WTC11 (cell line): ENCODE data around the gene ISCA2. TPM values are rescaled to one million over a fixed set of nuclear protein-coding genes. Genes with fewer than 3 reads are reported as not detected.

ENCODE experiments used
- ATAC-seq: fragments of 200-7000 bp; cut with Tn5 transposase; 2 replicates; pipeline ENCODE4 v1.10.0; 2021; ENCODE audit warnings: mild to moderate bottlenecking, moderate library complexity
- CTCF ChIA-PET: fragments of 300-600 bp; sonication (Branson Sonifier 250); formaldehyde crosslinking; loops from one replicate; lab custom pipeline; 2021; ENCODE audit warnings: antibody characterized with exemption; lab: Charles Lee
- POLR2A ChIA-PET: fragments of 350-600 bp; sonication (Branson Sonifier 250); formaldehyde crosslinking; loops from one replicate; lab custom pipeline; 2021; ENCODE audit warnings: antibody characterized with exemption; lab: Charles Lee
- DNase-seq: peaks from one replicate; pipeline ENCODE4 v3.0.0; 2021; ENCODE audit warnings: low spot score
- H3K27ac Mint-ChIP-seq: 2 replicates; pipeline ENCODE4 v1.8.0; 2021; ENCODE audit warnings: mixed read lengths
- H3K27me3 Mint-ChIP-seq: 2 replicates; pipeline ENCODE4 v1.8.0; 2021; ENCODE audit warnings: low read depth, mild to moderate bottlenecking, moderate library complexity, mixed read lengths
- H3K36me3 Mint-ChIP-seq: 2 replicates; pipeline ENCODE4 v1.8.0; 2021; ENCODE audit warnings: mixed read lengths
- H3K4me1 Mint-ChIP-seq: 2 replicates; pipeline ENCODE4 v1.8.0; 2022; ENCODE audit warnings: mixed read lengths
- H3K4me3 Mint-ChIP-seq: 2 replicates; pipeline ENCODE4 v1.8.0; 2021; ENCODE audit warnings: mild to moderate bottlenecking, moderate library complexity, mixed read lengths
- H3K9me3 Mint-ChIP-seq: 2 replicates; pipeline ENCODE4 v1.8.0; 2021; ENCODE audit warnings: mixed read lengths
- CBFB ChIP-seq: sonication (generic); formaldehyde crosslinking; IDR thresholded peaks from 2 replicates; pipeline ENCODE4 v1.8.1; 2022; ENCODE audit warnings: mild to moderate bottlenecking, low read depth, missing genetic modification reagents
- ETV6 ChIP-seq: sonication (generic); formaldehyde crosslinking; IDR thresholded peaks from 2 replicates; pipeline ENCODE4 v1.8.1; 2022; ENCODE audit warnings: mild to moderate bottlenecking, missing genetic modification reagents
- FOXK1 ChIP-seq: sonication (generic); formaldehyde crosslinking; IDR thresholded peaks from 2 replicates; pipeline ENCODE4 v1.8.0; 2022; ENCODE audit warnings: mild to moderate bottlenecking, moderate library complexity, missing genetic modification reagents
- GABPB1 ChIP-seq: sonication (generic); formaldehyde crosslinking; IDR thresholded peaks from 2 replicates; pipeline ENCODE4 v1.8.1; 2023; ENCODE audit warnings: mild to moderate bottlenecking, missing genetic modification reagents
- HMGA2 ChIP-seq: fragments of 250-450 bp; sonication (Bioruptor Pico); IDR thresholded peaks from 2 replicates; pipeline ENCODE4 v1.4.0; 2021; ENCODE audit warnings: mild to moderate bottlenecking, moderate library complexity
- PRRX2 ChIP-seq: fragments of 250-450 bp; sonication (Bioruptor Pico); IDR thresholded peaks from 2 replicates; pipeline ENCODE4 v1.8.0; 2021; ENCODE audit warnings: mild to moderate bottlenecking
- SOX15 ChIP-seq: fragments of 250-450 bp; sonication (Bioruptor Pico); IDR thresholded peaks from 2 replicates; pipeline ENCODE4 v1.9.0; 2021; ENCODE audit warnings: mild to moderate bottlenecking
- SP1 ChIP-seq: sonication (generic); formaldehyde crosslinking; conservative IDR thresholded peaks from 2 replicates; pipeline ENCODE4 v1.8.1; 2022; ENCODE audit warnings: missing genetic modification reagents
- TCF7 ChIP-seq: sonication (generic); formaldehyde crosslinking; IDR thresholded peaks from 2 replicates; pipeline ENCODE4 v1.8.0; 2022; ENCODE audit warnings: mild to moderate bottlenecking, low read depth, missing genetic modification reagents, moderate library complexity
- ZNF396 ChIP-seq: fragments of 250-450 bp; sonication (Bioruptor Pico); IDR thresholded peaks from 2 replicates; pipeline ENCODE4 v1.8.0; 2021; ENCODE audit warnings: mild to moderate bottlenecking, moderate library complexity, borderline replicate concordance
- ZNF416 ChIP-seq: fragments of 250-450 bp; sonication (Bioruptor Pico); IDR thresholded peaks from 2 replicates; pipeline ENCODE4 v1.9.0; 2021; ENCODE audit warnings: mild to moderate bottlenecking, inconsistent platforms
- ZNF671 ChIP-seq: fragments of 250-450 bp; sonication (Bioruptor Pico); IDR thresholded peaks from 2 replicates; pipeline ENCODE4 v1.8.0; 2021; ENCODE audit warnings: mild to moderate bottlenecking
- total RNA-seq: library from RNA; stranded (reverse); gene quantifications from 3 replicates; pipeline ENCODE4 v1.2.3, GENCODE V29; 2021
- TF ChIP-seq, protein P1 (sequence below): sonication (generic); formaldehyde crosslinking; IDR thresholded peaks from 2 replicates; pipeline ENCODE4 v1.8.0; 2023; ENCODE audit warnings: missing genetic modification reagents, mild to moderate bottlenecking, borderline replicate concordance
- TF ChIP-seq, protein P2 (sequence below): sonication (generic); formaldehyde crosslinking; IDR thresholded peaks from 2 replicates; pipeline ENCODE4 v1.8.1; 2023; ENCODE audit warnings: mild to moderate bottlenecking, moderate library complexity, missing genetic modification reagents
- TF ChIP-seq, protein P3 (sequence below): fragments of 250-450 bp; sonication (Bioruptor Pico); conservative IDR thresholded peaks from 2 replicates; pipeline ENCODE4 v1.9.0; 2021; ENCODE audit warnings: mild to moderate bottlenecking

ISCA2 gene
- total RNA-seq, 1 experiment from 2014 or later: 50.1 TPM

DNA sequence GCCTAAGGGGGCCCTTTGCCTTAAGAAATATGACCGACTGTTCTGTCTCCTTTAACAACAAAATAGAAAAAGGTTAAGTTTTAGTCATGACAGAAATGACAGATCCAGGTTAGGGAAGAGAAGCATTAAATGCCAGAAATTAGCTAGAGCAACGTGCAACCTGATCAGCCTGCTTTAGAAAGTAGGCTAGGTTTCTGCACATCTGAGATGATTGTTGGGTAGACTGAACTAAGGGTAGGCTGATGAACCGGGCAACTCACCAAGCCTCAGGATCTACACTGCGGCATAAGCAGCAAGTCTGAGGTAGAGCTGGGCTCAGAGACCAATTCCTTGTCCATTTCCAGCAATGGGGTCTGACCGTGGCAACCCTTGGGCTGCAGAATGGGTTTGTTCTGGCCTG, 29.9 kb upstream of the ISCA2 start (continued):
- TF ChIP-seq FOXK1 (CRISPR knock-in tag) (no peak), HMGA2 (CRISPR knock-in tag) (no peak), ETV6 (CRISPR knock-in tag) (no peak), ZNF416 (no peak), CBFB (CRISPR knock-in tag) (no peak), ZNF396 (CRISPR knock-in tag) (no peak), SOX15 (CRISPR knock-in tag) (no peak)
- TF ChIP-seq, protein P1, sequence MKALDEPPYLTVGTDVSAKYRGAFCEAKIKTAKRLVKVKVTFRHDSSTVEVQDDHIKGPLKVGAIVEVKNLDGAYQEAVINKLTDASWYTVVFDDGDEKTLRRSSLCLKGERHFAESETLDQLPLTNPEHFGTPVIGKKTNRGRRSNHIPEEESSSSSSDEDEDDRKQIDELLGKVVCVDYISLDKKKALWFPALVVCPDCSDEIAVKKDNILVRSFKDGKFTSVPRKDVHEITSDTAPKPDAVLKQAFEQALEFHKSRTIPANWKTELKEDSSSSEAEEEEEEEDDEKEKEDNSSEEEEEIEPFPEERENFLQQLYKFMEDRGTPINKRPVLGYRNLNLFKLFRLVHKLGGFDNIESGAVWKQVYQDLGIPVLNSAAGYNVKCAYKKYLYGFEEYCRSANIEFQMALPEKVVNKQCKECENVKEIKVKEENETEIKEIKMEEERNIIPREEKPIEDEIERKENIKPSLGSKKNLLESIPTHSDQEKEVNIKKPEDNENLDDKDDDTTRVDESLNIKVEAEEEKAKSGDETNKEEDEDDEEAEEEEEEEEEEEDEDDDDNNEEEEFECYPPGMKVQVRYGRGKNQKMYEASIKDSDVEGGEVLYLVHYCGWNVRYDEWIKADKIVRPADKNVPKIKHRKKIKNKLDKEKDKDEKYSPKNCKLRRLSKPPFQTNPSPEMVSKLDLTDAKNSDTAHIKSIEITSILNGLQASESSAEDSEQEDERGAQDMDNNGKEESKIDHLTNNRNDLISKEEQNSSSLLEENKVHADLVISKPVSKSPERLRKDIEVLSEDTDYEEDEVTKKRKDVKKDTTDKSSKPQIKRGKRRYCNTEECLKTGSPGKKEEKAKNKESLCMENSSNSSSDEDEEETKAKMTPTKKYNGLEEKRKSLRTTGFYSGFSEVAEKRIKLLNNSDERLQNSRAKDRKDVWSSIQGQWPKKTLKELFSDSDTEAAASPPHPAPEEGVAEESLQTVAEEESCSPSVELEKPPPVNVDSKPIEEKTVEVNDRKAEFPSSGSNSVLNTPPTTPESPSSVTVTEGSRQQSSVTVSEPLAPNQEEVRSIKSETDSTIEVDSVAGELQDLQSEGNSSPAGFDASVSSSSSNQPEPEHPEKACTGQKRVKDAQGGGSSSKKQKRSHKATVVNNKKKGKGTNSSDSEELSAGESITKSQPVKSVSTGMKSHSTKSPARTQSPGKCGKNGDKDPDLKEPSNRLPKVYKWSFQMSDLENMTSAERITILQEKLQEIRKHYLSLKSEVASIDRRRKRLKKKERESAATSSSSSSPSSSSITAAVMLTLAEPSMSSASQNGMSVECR (CRISPR knock-in tag): no peak
- TF ChIP-seq, protein P2, sequence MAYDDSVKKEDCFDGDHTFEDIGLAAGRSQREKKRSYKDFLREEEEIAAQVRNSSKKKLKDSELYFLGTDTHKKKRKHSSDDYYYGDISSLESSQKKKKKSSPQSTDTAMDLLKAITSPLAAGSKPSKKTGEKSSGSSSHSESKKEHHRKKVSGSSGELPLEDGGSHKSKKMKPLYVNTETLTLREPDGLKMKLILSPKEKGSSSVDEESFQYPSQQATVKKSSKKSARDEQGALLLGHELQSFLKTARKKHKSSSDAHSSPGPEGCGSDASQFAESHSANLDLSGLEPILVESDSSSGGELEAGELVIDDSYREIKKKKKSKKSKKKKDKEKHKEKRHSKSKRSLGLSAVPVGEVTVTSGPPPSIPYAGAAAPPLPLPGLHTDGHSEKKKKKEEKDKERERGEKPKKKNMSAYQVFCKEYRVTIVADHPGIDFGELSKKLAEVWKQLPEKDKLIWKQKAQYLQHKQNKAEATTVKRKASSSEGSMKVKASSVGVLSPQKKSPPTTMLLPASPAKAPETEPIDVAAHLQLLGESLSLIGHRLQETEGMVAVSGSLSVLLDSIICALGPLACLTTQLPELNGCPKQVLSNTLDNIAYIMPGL (CRISPR knock-in tag): no peak
- TF ChIP-seq, all 79 proteins: peak for 0

DNA sequence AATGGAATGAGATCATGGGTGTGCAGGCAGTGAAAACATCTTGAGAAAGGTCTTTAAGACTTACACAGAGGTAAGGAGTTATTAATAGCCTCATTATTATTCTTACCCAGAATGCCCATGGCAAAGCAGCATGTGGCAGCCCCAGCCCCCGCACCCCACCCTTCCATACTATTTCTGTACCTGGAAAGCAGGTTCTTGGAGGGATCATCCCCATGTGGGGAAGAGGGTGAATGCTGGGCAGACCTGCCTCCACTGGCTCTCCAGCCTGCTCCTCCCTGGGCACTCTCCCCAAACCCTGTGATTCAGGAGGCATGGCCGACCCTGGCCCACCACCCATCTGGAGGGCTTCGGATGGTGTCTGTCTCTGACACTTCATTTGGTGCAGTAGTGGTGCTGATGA, 28.8 kb upstream of the ISCA2 start:
- no peak for ATAC-seq
- peaks cover 5% of the 10 kb centered on the region for H3K4me1 Mint-ChIP-seq
- no peak for DNase-seq
- no peak overlapping the region for H3K27ac Mint-ChIP-seq
- H3K27me3 Mint-ChIP-seq: no peaks in the 10 kb centered on the region; the same call in 1 of the 2 replicates
- H3K4me3 Mint-ChIP-seq: no peak overlapping the region
- POLR2A ChIA-PET: interaction anchor here (0.8 kb wide), 1 partner anchor 138 kb away, joined by 3 read pairs; no protein-coding TSS in a partner anchor
- CTCF ChIA-PET: interaction anchor here (0.8 to 1.5 kb wide), 3 partner anchors 14 to 208 kb away, joined by 3 to 8 read pairs (median 3); no protein-coding TSS in a partner anchor
- H3K36me3 Mint-ChIP-seq: no peaks in the 10 kb centered on the region
- TF ChIP-seq, protein P3, sequence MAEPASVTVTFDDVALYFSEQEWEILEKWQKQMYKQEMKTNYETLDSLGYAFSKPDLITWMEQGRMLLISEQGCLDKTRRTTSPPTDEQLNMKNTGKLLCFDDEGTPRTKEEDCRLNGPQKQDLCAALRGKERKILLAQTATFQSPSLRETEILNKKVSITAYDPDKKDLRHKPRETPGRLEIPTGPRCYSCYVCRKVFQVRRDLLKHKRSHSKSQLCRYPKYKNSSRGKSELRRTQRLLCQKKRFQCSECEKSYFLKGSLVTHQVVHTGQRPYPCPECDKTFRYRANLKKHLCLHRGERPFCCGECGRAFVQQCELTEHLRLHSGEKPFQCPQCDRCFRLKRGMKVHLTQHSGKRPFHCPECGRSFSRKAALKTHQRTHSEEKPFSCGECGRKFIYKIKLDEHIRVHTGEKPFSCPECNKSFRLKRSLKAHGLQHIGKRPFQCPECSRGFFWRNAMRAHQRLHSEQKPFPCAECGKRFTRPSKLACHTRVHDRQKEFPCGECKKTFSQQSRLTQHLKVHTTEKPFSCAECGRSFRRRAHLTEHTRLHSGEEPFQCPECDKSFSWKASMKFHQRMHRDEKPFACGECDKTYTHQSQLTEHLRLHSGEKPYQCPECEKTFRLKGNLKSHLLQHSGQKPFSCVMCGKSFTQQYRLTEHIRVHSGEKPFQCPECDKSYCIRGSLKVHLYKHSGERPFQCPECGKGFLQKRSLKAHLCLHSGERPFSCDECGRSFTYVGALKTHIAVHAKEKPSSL (CRISPR knock-in tag): no peak
- no peak for TF ChIP-seq GABPB1 (CRISPR knock-in tag)
- TF ChIP-seq ZNF671 (CRISPR knock-in tag): no peak
- TF ChIP-seq TCF7 (CRISPR knock-in tag): no peak
- TF ChIP-seq SP1 (CRISPR knock-in tag): no peak
- TF ChIP-seq PRRX2 (CRISPR knock-in tag): no peak
- H3K9me3 Mint-ChIP-seq: no peaks in the 10 kb centered on the region

DNA sequence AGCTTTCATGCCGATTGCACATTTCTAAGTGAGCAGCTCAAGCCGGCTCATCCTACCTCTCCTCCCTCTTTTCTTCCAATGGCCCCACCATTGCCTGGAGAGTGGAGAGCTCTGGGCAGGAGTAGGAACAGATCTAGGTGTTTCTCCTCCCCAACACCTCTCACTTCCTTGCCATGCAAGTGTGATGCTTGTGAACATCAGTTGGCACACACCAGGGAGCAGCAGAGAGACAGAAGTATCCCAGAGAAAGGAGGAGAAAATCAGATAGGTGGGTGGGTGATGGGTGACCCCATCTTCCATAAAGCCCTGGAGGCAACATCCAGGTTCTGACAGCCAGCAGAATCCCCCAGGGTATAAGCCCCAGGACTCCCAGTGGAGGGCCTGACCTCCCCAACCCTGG, 28.2 kb upstream of the ISCA2 start:
- no peaks in the 10 kb centered on the region for H3K9me3 Mint-ChIP-seq
- H3K4me1 Mint-ChIP-seq: 0 out of 2 replicates have a peak, but pooled peaks cover 2% of the 10 kb centered on the region
- no peak overlapping the region for H3K4me3 Mint-ChIP-seq
- no peak for ATAC-seq
- TF ChIP-seq HMGA2 (CRISPR knock-in tag): no peak
- TF ChIP-seq, all 79 proteins: peak for 0
- DNase-seq: no peak
- Mint-ChIP-seq H3K36me3 (no peaks in the 10 kb centered on the region), H3K27ac (no peak overlapping the region), H3K27me3 (no peaks in the 10 kb centered on the region; the same call in 1 of the 2 replicates)
- CTCF ChIA-PET: interaction anchor here (0.7 to 1.5 kb wide), 5 partner anchors 8 to 209 kb away, joined by 3 to 8 read pairs (median 4); no protein-coding TSS in a partner anchor
- POLR2A ChIA-PET: no interaction called here
